PFSK-1 (cell line): Measurements from ENCODE around the gene CAMKMT.

Experiments used
- FOXP2 ChIP-seq: optimal IDR thresholded peaks from 2 replicates; pipeline ENCODE3; 2011; ENCODE audit warnings: borderline replicate concordance, control low read depth, inconsistent platforms; ENCODE audit not compliant: insufficient read depth; ENCODE audit errors: extremely low read length, extremely low read depth
- POLR2AphosphoS5 ChIP-seq: IDR thresholded peaks from 2 replicates; pipeline ENCODE4 v1.6.1; 2012; ENCODE audit warnings: low read depth, mild to moderate bottlenecking, control low read depth, low read length, moderate library complexity
- SIN3A ChIP-seq: IDR thresholded peaks from 2 replicates; pipeline ENCODE4 v1.6.1; 2012; ENCODE audit warnings: mild to moderate bottlenecking, low read length, moderate library complexity, borderline replicate concordance; ENCODE audit not compliant: insufficient read depth
- TAF1 ChIP-seq: IDR thresholded peaks from 2 replicates; pipeline ENCODE4 v1.6.1; 2012; ENCODE audit warnings: low read length, control low read depth, borderline replicate concordance; ENCODE audit not compliant: insufficient read depth
- TF ChIP-seq, protein P1 (sequence below), 2 experiments: IDR thresholded peaks; 2 replicates each; pipeline versions ENCODE4 v1.6.1 to v1.8.0; 2011 to 2012; ENCODE audit warnings: low read depth in 2 of 2, low read length in 2 of 2, control low read depth in 1 of 2, inconsistent platforms in 1 of 2, mild to moderate bottlenecking in 1 of 2, moderate library complexity in 1 of 2; ENCODE audit not compliant: insufficient read depth in 1 of 2

The CAMKMT gene

GRCh38 chr2:44769349-44770011 is 407.7 kb downstream of the CAMKMT start:
- TF ChIP-seq FOXP2 (no peak), TAF1 (no peak), POLR2AphosphoS5 (no peak), SIN3A (no peak)
- TF ChIP-seq, protein P1, sequence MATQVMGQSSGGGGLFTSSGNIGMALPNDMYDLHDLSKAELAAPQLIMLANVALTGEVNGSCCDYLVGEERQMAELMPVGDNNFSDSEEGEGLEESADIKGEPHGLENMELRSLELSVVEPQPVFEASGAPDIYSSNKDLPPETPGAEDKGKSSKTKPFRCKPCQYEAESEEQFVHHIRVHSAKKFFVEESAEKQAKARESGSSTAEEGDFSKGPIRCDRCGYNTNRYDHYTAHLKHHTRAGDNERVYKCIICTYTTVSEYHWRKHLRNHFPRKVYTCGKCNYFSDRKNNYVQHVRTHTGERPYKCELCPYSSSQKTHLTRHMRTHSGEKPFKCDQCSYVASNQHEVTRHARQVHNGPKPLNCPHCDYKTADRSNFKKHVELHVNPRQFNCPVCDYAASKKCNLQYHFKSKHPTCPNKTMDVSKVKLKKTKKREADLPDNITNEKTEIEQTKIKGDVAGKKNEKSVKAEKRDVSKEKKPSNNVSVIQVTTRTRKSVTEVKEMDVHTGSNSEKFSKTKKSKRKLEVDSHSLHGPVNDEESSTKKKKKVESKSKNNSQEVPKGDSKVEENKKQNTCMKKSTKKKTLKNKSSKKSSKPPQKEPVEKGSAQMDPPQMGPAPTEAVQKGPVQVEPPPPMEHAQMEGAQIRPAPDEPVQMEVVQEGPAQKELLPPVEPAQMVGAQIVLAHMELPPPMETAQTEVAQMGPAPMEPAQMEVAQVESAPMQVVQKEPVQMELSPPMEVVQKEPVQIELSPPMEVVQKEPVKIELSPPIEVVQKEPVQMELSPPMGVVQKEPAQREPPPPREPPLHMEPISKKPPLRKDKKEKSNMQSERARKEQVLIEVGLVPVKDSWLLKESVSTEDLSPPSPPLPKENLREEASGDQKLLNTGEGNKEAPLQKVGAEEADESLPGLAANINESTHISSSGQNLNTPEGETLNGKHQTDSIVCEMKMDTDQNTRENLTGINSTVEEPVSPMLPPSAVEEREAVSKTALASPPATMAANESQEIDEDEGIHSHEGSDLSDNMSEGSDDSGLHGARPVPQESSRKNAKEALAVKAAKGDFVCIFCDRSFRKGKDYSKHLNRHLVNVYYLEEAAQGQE (IDR thresholded peaks at IDR 0.05; ENCODE audit: insufficient read depth in 1 of 2, low read depth in 2 of 2, low read length in 2 of 2), result no peak

DNA sequence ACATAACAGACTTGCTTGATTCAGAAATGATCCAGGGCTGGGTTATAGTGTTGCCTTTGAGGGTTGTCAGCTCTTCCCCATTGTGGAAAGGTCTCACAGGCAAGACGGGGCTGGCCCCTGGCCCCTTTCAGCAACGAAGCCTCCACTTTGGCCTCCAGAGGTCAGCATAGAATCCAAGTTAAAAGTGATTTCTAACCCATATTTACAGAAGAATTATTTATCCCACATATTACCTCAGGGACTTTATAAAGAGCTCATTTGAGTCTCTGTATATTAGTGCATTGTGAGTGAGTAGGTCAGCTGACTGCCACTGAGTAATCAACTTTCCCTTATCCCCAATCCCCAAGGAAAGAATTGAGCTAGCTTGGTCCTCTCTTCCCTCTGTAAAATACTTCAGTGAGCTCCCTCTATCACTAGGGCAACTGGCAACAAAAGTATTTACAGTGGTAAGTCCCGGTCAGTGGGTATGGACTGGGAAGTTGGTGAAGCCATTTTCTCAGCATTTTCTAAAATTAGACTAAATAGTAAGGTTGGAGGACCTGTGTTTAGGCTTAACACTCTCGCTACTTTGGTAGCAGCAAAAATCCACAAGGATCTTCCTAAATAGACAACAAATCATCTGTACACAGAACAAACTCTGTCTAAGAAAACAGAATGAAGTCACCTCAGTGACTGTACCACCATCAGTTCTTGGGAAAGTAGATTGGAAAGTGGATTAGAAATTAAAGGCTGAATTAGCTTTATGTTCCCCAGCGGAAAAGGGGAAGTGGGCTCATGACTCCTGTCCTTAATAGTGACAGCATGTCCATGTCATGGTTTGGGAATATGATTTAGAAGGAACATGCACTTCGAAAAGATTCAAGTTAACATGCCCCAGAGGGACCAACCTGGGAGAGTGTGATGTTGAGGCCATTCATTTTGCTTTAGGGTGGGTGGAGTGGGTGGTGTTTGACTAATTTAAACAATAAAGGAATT is 408.8 kb downstream of the CAMKMT start:
- no peak for TF ChIP-seq POLR2AphosphoS5
- TF ChIP-seq FOXP2, result no peak
- no peak for TF ChIP-seq TAF1
- TF ChIP-seq, protein P1 (IDR thresholded peaks at IDR 0.05; ENCODE audit: insufficient read depth in 1 of 2, low read depth in 2 of 2, low read length in 2 of 2), result no peak
- no peak for TF ChIP-seq SIN3A

- TF ChIP-seq TAF1, result no peak
- TF ChIP-seq, protein P1 (IDR thresholded peaks at IDR 0.05; ENCODE audit: insufficient read depth in 1 of 2, low read depth in 2 of 2, low read length in 2 of 2), result no peak
- no peak for TF ChIP-seq POLR2AphosphoS5
Observed at GRCh38 chr2:44771522-44771921, 409.8 kb downstream of the CAMKMT start.

- TF ChIP-seq, protein P1 (IDR thresholded peaks at IDR 0.05; ENCODE audit: insufficient read depth in 1 of 2, low read depth in 2 of 2, low read length in 2 of 2), result no peak
- TF ChIP-seq TAF1 (no peak), FOXP2 (no peak), POLR2AphosphoS5 (no peak), SIN3A (no peak)
Observed at GRCh38 chr2:44772131-44772530, 410.4 kb downstream of the CAMKMT start.
